ENCODE results near the gene SUN3.

DNA sequence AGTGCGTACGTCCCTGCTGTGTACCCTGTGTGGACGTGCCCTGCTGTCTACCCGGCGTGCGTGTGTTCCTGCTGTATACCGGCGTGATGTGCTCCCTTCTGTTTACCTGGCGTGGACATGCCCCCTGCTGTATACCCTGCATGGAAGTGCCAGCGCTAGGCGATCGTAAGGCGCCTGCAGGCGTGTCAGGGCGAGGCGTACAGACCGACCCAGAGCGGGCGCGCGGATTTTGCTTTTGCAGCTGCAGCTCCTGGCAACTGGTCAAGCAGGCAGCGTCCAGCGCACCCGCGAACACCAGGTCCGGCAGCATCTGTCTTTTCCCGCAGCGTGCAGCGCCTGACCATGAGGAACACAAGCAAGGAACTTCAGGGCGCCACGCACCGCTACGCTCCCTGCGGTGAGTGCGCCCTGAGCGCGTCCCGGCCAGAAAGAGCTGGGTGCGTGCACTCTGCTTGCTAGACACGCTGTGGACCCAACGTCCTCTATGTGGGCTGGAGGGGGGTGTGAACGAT lies 7.1 kb upstream of the SUN3 start:
- TF ChIP-seq, protein P1, sequence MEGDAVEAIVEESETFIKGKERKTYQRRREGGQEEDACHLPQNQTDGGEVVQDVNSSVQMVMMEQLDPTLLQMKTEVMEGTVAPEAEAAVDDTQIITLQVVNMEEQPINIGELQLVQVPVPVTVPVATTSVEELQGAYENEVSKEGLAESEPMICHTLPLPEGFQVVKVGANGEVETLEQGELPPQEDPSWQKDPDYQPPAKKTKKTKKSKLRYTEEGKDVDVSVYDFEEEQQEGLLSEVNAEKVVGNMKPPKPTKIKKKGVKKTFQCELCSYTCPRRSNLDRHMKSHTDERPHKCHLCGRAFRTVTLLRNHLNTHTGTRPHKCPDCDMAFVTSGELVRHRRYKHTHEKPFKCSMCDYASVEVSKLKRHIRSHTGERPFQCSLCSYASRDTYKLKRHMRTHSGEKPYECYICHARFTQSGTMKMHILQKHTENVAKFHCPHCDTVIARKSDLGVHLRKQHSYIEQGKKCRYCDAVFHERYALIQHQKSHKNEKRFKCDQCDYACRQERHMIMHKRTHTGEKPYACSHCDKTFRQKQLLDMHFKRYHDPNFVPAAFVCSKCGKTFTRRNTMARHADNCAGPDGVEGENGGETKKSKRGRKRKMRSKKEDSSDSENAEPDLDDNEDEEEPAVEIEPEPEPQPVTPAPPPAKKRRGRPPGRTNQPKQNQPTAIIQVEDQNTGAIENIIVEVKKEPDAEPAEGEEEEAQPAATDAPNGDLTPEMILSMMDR (IDR thresholded peaks at IDR 0.05) = no peak
- no peak for TF ChIP-seq POLR2A (IDR thresholded peaks at IDR 0.05)

All from lower leg skin (tissue), 3 donors.